GM18868 (cell line): ENCODE results near the gene TASL.
A peak's percentile ranks its signal among the peaks of the same experiment; 100 is the strongest.
"Not testable (repeated sequence)": the region's sequence is repeated elsewhere in the genome, so short reads cannot be mapped to it uniquely, and the experiment has no call there.

Source experiments
- ATAC-seq: cut with Tn5 transposase; IDR thresholded peaks from one replicate; pipeline ENCODE4 v1.9.1; 2021; ENCODE audit warnings: mild to moderate bottlenecking, moderate library complexity; ENCODE audit not compliant: unreplicated experiment

Gene TASL

GRCh38 chrX:30580641-30581040, 3.1 kb upstream of the TASL start:
- ATAC-seq: no peak

GRCh38 chrX:30576881-30577280, 685 bp downstream of the TASL start:
- no peak for ATAC-seq

GRCh38 chrX:30573125-30573524, 4.4 kb downstream of the TASL start:
- ATAC-seq: no peak

GRCh38 chrX:30572678-30573077, 4.9 kb downstream of the TASL start:
- no peak for ATAC-seq

GRCh38 chrX:30572004-30572403, 5.6 kb downstream of the TASL start:
- no peak for ATAC-seq

- ATAC-seq: no peak
Observed at GRCh38 chrX:30570505-30570904, 7.1 kb downstream of the TASL start.

GRCh38 chrX:30568136-30568535, 9.4 kb downstream of the TASL start:
- peak; percentile 87 for ATAC-seq

GRCh38 chrX:30563070-30563469, 14.5 kb downstream of the TASL start:
- not testable (repeated sequence) for ATAC-seq

- ATAC-seq: no peak
Observed at GRCh38 chrX:30561191-30561590, 16.4 kb downstream of the TASL start.

- no peak for ATAC-seq
Observed at GRCh38 chrX:30538271-30538670, 39.3 kb downstream of the TASL start.

- ATAC-seq: no peak
Observed at GRCh38 chrX:30533835-30534234, 43.7 kb downstream of the TASL start.

- ATAC-seq: no peak
Observed at GRCh38 chrX:30533266-30533665, 44.3 kb downstream of the TASL start.

GRCh38 chrX:30530606-30531005, 47.0 kb downstream of the TASL start:
- no peak for ATAC-seq

GRCh38 chrX:30525732-30526131, 51.8 kb downstream of the TASL start:
- ATAC-seq: no peak

GRCh38 chrX:30521440-30522182, 56.0 kb downstream of the TASL start:
- ATAC-seq: no peak

- ATAC-seq: no peak
Observed at GRCh38 chrX:30513284-30513683, 64.3 kb downstream of the TASL start.
